Thoracic aorta (tissue), 2 donors: ENCODE results near the gene APC2. TPM values are rescaled to one million over a fixed set of nuclear protein-coding genes. Genes with fewer than 3 reads are reported as not detected.

Experiments
- ATAC-seq: fragments of 150-250 bp; one replicate; pipeline ENCODE4 v1.8.0; 2017; ENCODE audit warnings: low read depth; ENCODE audit not compliant: insufficient number of reproducible peaks, low FRiP score
- DNase-seq: peaks from one replicate; pipeline ENCODE4 v3.0.0-alpha.2; 2020; ENCODE audit warnings: low spot score
- H3K27ac ChIP-seq, 2 donors: fragments of 200-600 bp; sonication (generic); 1 replicate in 1 of 2; 2 replicates in 1 of 2; pipeline ENCODE4 v1.5.1; 2016; ENCODE audit warnings: mild to moderate bottlenecking in 2 of 2, moderate library complexity in 2 of 2
- H3K27me3 ChIP-seq: fragments of 200-600 bp; sonication (generic); replicated peaks from 2 replicates; pipeline ENCODE4 v1.6.0; 2016; ENCODE audit warnings: mild to moderate bottlenecking; ENCODE audit not compliant: insufficient read depth
- H3K36me3 ChIP-seq: fragments of 200-600 bp; sonication (generic); one replicate; pipeline ENCODE4 v1.5.1; 2016
- H3K4me1 ChIP-seq, 2 donors: fragments of 200-600 bp; sonication (generic); 1 replicate in 1 of 2; 2 replicates in 1 of 2; pipeline versions ENCODE4 v1.5.1 to v1.6.0; 2016; ENCODE audit warnings: low read depth in 2 of 2, mild to moderate bottlenecking in 1 of 2; ENCODE audit not compliant: control insufficient read depth in 1 of 2
- H3K4me3 ChIP-seq: fragments of 200-600 bp; sonication (generic); 2 replicates; pipeline ENCODE4 v1.5.1; 2016; ENCODE audit warnings: mild to moderate bottlenecking
- H3K9me3 ChIP-seq: fragments of 200-600 bp; sonication (generic); 2 replicates; pipeline ENCODE4 v1.5.1; 2016
- CTCF ChIP-seq: fragments of 200-600 bp; sonication (generic); IDR thresholded peaks from one replicate; pipeline ENCODE4 v1.5.1; 2019; ENCODE audit warnings: antibody characterized with exemption
- total RNA-seq, 2 donors: library from RNA; depleted of rRNA; stranded (reverse); fragments of >200 nt; gene quantifications; one replicate each; pipeline versions ENCODE4 v1.1.0 to v1.2.3, GENCODE V29; 2016

Gene APC2
- total RNA-seq, 2 donors from 2014 or later, result 0.41 to 0.78 TPM

DNA sequence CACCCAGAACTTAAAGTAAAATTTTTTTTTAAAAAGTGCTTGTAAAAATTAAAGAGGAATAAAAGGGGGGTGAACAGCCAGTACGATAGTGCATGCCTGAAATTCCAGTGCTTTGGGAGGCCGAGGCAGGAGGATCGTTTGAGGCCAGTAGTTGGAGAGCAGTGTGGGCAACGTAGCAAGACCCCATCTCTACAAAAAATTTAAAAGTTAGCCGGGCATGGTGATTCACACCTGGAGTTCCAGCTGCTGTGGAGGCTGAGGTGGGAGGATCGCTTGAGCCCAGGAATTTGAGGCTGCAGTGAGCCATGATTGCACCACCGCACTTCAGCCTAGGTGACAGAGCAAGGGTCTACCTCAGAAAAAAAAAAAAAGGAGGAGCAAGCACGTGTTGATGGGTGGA, 55.1 kb downstream of the APC2 start:
- no peak overlapping the region for H3K4me3 ChIP-seq
- H3K4me1 ChIP-seq, result peaks cover 3 to 13% of the 10 kb centered on the region in 2 donors
- ATAC-seq (no peak), DNase-seq (no peak)
- no peak overlapping the region for H3K27ac ChIP-seq
- no peak for TF ChIP-seq CTCF
- H3K36me3 ChIP-seq, result no peaks in the 10 kb centered on the region
- no peaks in the 10 kb centered on the region for H3K27me3 ChIP-seq
- no peaks in the 10 kb centered on the region for H3K9me3 ChIP-seq

DNA sequence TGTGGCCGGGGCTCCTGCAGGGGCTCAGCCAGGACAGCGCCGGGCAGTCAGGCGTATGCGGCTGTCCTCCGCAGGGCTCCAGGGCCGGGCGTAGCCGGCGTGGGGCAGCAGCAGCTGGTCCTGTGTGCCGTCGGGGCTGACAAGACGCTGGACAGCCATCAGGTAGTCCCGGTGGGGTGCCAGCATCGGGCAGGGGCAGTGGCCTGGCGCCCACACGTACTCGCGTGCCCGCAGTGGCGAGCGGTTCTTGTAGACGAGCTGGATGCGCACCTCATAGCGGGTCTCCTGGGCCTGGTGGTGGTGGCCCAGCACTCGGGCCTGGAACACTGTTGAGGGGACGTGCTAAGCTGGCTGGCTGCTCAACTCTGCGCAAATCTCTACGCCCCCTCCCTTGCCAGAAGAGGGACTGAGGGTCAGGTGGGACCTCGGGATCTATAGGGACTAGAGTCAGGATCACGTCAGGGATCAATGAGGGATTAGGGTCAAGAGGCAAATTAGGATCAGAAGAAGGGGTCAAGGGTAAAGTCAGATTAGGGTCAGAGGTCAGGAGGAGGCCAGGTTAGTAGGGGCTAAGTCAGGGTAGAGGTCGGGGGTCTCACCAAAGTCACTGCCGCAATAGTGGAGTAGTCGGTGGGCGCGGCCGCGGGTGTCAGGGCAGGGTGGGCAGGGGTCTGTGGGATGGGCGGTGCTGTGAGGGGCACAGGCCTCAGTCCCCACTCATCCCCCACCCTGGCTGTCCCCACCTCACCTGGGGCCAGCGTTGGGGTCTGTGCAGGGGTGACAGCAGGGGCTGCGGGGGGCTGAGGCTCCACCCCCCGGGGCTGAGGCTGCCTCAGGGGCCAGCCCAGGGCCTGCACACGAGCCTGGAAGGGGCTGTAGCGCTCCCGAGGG, 56.3 kb downstream of the APC2 start:
- H3K9me3 ChIP-seq, result no peaks in the 10 kb centered on the region
- DNase-seq (no peak), ATAC-seq (no peak)
- H3K27ac ChIP-seq, result no peak overlapping the region
- no peaks in the 10 kb centered on the region for H3K27me3 ChIP-seq
- peaks cover 3 to 13% of the 10 kb centered on the region in 2 donors for H3K4me1 ChIP-seq
- no peak for TF ChIP-seq CTCF
- H3K4me3 ChIP-seq, result no peak overlapping the region
- no peaks in the 10 kb centered on the region for H3K36me3 ChIP-seq

DNA sequence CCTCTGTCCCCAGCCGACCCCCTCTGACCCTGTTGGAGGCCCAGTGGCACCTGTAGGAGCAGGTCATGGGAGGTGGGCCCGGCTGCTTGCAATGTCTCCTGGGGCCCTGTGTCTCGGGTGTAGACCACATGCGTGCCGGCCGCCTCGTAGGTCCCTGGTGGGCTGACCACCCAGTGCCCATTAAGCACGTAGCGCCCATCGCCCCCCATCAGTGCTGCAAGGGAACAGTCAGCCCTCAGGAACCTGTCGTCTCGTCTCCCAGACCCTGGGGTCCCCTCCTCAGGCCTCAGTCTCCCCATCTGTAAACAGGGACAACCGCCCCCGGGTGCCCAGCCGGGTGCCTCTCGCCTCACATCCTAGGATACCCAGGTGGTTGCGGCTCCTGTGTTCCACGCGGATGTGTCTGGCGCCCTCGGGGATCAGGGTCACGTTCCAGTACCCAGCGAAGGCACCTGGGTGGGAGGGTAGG, 57.3 kb downstream of the APC2 start:
- Histone ChIP-seq H3K4me1 (peaks cover 3 to 19% of the 10 kb centered on the region in 2 donors), H3K4me3 (peak overlapping the region; percentile 75), H3K27ac (peak overlapping the region in 1 of 2 donors; percentile 68), H3K27me3 (no peaks in the 10 kb centered on the region), H3K36me3 (no peaks in the 10 kb centered on the region), H3K9me3 (no peaks in the 10 kb centered on the region)
- no peak for ATAC-seq
- no peak for DNase-seq
- TF ChIP-seq CTCF, result no peak

DNA sequence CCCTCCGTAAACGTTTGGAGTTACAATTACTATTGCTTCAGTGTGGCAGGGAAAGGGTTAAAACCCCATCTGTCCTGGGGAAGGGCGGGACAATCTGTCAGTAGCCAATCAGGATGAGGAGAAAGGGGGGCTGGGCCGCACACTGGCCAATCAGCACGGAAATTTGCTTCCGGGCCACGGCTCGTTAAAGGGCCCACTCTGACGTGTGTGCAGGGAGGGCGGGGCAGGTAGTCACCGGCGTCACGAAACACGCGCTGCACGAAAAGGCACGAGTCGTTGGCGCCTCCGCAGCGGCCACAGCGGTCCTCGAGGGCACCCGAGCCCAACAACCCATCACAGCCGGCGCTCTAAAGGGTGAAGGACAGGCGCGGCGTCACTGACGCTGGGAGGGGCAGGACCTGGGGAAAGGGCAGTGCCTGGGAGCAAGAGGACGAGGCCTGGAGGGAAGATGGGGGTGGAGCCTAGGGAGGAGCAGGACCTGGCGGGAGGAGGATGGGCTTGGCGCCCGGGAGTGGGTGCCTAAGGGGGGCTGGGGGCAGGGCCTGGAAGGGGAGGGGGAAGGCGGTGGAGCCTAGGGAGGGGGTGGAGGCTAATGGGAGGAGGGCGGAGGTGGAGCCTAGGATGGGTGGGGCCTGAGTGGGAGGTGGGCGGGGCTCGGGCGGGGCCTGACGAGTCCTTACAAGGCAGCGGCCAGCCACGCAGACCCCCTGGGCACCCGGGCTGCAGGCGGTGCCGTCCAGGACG, 58.0 kb downstream of the APC2 start:
- peak overlapping the region; percentile 68 to 86 for H3K27ac ChIP-seq
- H3K36me3 ChIP-seq, result no peaks in the 10 kb centered on the region
- ATAC-seq (peak; percentile 80), DNase-seq (peak; percentile 72)
- no peak for TF ChIP-seq CTCF
- peaks cover 3 to 24% of the 10 kb centered on the region in 2 donors for H3K4me1 ChIP-seq
- no peaks in the 10 kb centered on the region for H3K9me3 ChIP-seq
- H3K4me3 ChIP-seq, result peak overlapping the region; percentile 75
- H3K27me3 ChIP-seq, result no peaks in the 10 kb centered on the region

DNA sequence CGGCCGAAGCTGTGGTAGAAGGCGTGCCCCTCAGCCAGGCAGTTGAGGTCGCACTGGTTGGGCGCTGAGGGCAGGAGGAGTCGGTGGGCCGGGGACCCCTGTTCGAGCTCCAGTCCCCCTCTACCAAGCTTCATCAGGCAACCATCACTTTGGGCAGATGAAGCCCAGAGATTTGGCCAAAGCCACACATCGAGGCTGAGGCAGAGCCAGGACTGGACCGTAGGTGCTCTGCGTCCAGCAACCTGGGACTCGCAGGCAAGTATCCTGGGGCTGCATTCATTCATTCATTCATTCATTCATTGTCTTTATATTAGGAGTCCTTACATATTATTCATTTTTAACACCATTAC, 58.6 kb downstream of the APC2 start:
- TF ChIP-seq CTCF, result no peak

More for the DNA sequence above, 58.6 kb downstream of the APC2 start:
- H3K9me3 ChIP-seq, result no peaks in the 10 kb centered on the region
- DNase-seq, result no peak
- no peak for ATAC-seq
- H3K27me3 ChIP-seq, result no peaks in the 10 kb centered on the region
- peaks cover 3 to 21% of the 10 kb centered on the region in 2 donors for H3K4me1 ChIP-seq
- peak overlapping the region in 1 of 2 donors; percentile 68 for H3K27ac ChIP-seq
- H3K36me3 ChIP-seq, result no peaks in the 10 kb centered on the region
- H3K4me3 ChIP-seq, result peak overlapping the region; percentile 75
